ENCODE results near the gene PACS1.
A peak's percentile ranks its signal among the peaks of the same experiment; 100 is the strongest.

PACS1 gene

GRCh38 chr11:66285250-66285947, 215.3 kb downstream of the PACS1 start:
- Histone ChIP-seq H3K4me3 (ENCODE audit: low read length, poor library complexity, severe bottlenecking) (no peak overlapping the region), H4K20me1 (ENCODE audit: insufficient read depth, low read length, poor library complexity, severe bottlenecking) (no peaks in the 10 kb centered on the region), H3K36me3 (ENCODE audit: insufficient read depth, low read length) (no peaks in the 10 kb centered on the region), H3F3A (ENCODE audit: low read depth) (no peaks in the 10 kb centered on the region), H2AFZ (ENCODE audit: low read length) (no peak overlapping the region), H3K9me2 (replicated peaks; ENCODE audit: low read depth, low read length) (no peaks in the 10 kb centered on the region), H3K4me2 (ENCODE audit: low read depth, low read length, poor library complexity, severe bottlenecking) (no peak overlapping the region), H3K79me2 (ENCODE audit: insufficient read depth, low read length) (peaks cover 14% of the 10 kb centered on the region), H3K9me3 (ENCODE audit: insufficient read depth, low read depth, low read length) (no peaks in the 10 kb centered on the region), H3K4me1 (ENCODE audit: insufficient read depth, low read length, poor library complexity, severe bottlenecking) (peaks cover 26% of the 10 kb centered on the region), H3K27me3 (ENCODE audit: insufficient read depth, low read length, poor library complexity, severe bottlenecking) (no peaks in the 10 kb centered on the region), H3K9ac (ENCODE audit: low read depth, low read length, poor library complexity, severe bottlenecking) (no peak overlapping the region)
- TF ChIP-seq, protein P1, sequence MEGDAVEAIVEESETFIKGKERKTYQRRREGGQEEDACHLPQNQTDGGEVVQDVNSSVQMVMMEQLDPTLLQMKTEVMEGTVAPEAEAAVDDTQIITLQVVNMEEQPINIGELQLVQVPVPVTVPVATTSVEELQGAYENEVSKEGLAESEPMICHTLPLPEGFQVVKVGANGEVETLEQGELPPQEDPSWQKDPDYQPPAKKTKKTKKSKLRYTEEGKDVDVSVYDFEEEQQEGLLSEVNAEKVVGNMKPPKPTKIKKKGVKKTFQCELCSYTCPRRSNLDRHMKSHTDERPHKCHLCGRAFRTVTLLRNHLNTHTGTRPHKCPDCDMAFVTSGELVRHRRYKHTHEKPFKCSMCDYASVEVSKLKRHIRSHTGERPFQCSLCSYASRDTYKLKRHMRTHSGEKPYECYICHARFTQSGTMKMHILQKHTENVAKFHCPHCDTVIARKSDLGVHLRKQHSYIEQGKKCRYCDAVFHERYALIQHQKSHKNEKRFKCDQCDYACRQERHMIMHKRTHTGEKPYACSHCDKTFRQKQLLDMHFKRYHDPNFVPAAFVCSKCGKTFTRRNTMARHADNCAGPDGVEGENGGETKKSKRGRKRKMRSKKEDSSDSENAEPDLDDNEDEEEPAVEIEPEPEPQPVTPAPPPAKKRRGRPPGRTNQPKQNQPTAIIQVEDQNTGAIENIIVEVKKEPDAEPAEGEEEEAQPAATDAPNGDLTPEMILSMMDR (conservative IDR thresholded peaks at IDR 0.05; ENCODE audit: low read length), result no peak
- TF ChIP-seq EZH2phosphoT487 (IDR thresholded peaks at IDR 0.05; ENCODE audit: borderline replicate concordance), result no peak

DNA sequence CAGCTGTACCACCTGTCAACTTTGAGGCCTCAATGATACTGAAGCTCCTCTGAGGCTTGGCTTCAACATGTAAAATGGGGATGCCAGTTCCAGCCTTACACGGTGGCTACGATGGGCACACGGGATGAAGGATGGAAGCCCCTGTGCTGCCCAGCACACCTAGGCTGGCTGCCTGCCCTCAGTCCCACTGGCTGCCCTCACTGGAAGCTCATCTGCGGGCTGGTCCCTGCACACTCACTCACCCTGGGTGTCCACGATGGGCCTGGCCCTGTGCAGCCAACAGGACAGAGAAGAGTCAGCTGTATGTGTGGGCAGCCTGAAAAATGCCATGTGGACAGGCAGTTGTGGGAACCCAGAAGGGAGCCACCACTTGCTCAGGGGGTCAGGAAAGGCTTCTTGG, 216.6 kb downstream of the PACS1 start:
- H3K4me2 ChIP-seq (ENCODE audit: low read depth, low read length, poor library complexity, severe bottlenecking), result no peak overlapping the region

DNA sequence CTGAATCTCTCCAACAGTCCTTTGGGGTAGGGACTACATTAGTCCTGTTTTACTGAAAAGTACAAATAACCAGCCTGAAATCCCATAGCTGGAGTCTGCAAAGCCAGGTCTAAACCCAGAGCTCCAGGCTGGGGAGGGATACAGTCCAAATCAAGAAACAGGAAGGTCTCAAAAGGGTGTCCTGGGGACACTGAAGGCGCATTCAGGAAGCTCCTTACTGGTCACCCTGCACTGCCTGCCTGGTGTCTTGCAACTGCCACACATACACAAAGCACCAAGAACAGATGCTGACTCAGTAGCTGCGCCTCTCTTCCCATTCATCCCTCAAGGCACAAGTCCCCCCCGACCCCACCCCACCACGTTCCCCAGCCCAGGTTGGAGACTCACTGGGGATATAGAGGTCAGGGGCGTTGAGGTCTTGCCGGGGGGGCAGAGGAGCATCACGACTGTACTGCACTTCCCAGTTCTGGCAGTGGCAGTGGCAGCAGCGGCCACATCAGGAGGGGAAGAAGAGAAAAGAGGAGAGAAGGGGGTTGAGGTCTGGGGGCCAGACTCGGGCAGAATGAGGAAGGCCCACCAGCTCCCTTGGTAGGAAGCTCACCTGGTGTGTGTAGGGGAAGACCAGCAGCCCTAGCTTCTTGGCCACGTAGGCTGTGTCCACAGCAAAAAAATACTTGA, 217.3 kb downstream of the PACS1 start:
- Histone ChIP-seq H3K9me2 (replicated peaks; ENCODE audit: low read depth, low read length) (no peaks in the 10 kb centered on the region), H3K9ac (ENCODE audit: low read depth, low read length, poor library complexity, severe bottlenecking) (peak overlapping the region; percentile 93), H3F3A (ENCODE audit: low read depth) (no peaks in the 10 kb centered on the region), H3K4me2 (ENCODE audit: low read depth, low read length, poor library complexity, severe bottlenecking) (peak overlapping the region; percentile 86), H3K79me2 (ENCODE audit: insufficient read depth, low read length) (peaks cover 14% of the 10 kb centered on the region), H2AFZ (ENCODE audit: low read length) (no peak overlapping the region), H3K36me3 (ENCODE audit: insufficient read depth, low read length) (no peaks in the 10 kb centered on the region), H3K4me3 (ENCODE audit: low read length, poor library complexity, severe bottlenecking) (peak overlapping the region; percentile 95), H3K9me3 (ENCODE audit: insufficient read depth, low read depth, low read length) (no peaks in the 10 kb centered on the region), H3K27me3 (ENCODE audit: insufficient read depth, low read length, poor library complexity, severe bottlenecking) (no peaks in the 10 kb centered on the region), H4K20me1 (ENCODE audit: insufficient read depth, low read length, poor library complexity, severe bottlenecking) (no peaks in the 10 kb centered on the region), H3K4me1 (ENCODE audit: insufficient read depth, low read length, poor library complexity, severe bottlenecking) (peaks cover 26% of the 10 kb centered on the region)
- TF ChIP-seq, protein P1 (conservative IDR thresholded peaks at IDR 0.05; ENCODE audit: low read length), result no peak
- no peak for TF ChIP-seq EZH2phosphoT487 (IDR thresholded peaks at IDR 0.05; ENCODE audit: borderline replicate concordance)

More for the DNA sequence above, 216.6 kb downstream of the PACS1 start:
- no peaks in the 10 kb centered on the region for H3K36me3 ChIP-seq (ENCODE audit: insufficient read depth, low read length)
- H3K4me3 ChIP-seq (ENCODE audit: low read length, poor library complexity, severe bottlenecking), result no peak overlapping the region
- peaks cover 14% of the 10 kb centered on the region for H3K79me2 ChIP-seq (ENCODE audit: insufficient read depth, low read length)
- no peaks in the 10 kb centered on the region for H3F3A ChIP-seq (ENCODE audit: low read depth)
- H2AFZ ChIP-seq (ENCODE audit: low read length), result no peak overlapping the region
- TF ChIP-seq, protein P1 (conservative IDR thresholded peaks at IDR 0.05; ENCODE audit: low read length), result no peak
- no peak for TF ChIP-seq EZH2phosphoT487 (IDR thresholded peaks at IDR 0.05; ENCODE audit: borderline replicate concordance)
- H3K9ac ChIP-seq (ENCODE audit: low read depth, low read length, poor library complexity, severe bottlenecking), result peak overlapping the region; percentile 93
- no peaks in the 10 kb centered on the region for H4K20me1 ChIP-seq (ENCODE audit: insufficient read depth, low read length, poor library complexity, severe bottlenecking)
- no peaks in the 10 kb centered on the region for H3K27me3 ChIP-seq (ENCODE audit: insufficient read depth, low read length, poor library complexity, severe bottlenecking)
- no peaks in the 10 kb centered on the region for H3K9me3 ChIP-seq (ENCODE audit: insufficient read depth, low read depth, low read length)
- peaks cover 26% of the 10 kb centered on the region for H3K4me1 ChIP-seq (ENCODE audit: insufficient read depth, low read length, poor library complexity, severe bottlenecking)
- no peaks in the 10 kb centered on the region for H3K9me2 ChIP-seq (replicated peaks; ENCODE audit: low read depth, low read length)
